CD14-positive monocyte (primary cell): ENCODE measurements around the gene GMPPA. TPM values are rescaled to one million over a fixed set of nuclear protein-coding genes. Genes with fewer than 3 reads are reported as not detected.

Experiments
- DNase-seq, 3 donors: peaks; one replicate each; pipeline ENCODE4 v3.0.0-alpha.2; 2011 to 2022
- H2AFZ ChIP-seq: 2 replicates; pipeline ENCODE4 v1.6.0; 2012; ENCODE audit warnings: mild to moderate bottlenecking, low read depth, low read length, inconsistent platforms; ENCODE audit not compliant: insufficient read depth, poor library complexity, severe bottlenecking
- H3K27ac ChIP-seq, 2 donors: 1 replicate in 1 of 2; 2 replicates in 1 of 2; pipeline ENCODE4 v1.5.1; 2012 to 2013; ENCODE audit warnings: low read length in 2 of 2, control low read depth in 1 of 2, inconsistent platforms in 1 of 2, low read depth in 1 of 2, mild to moderate bottlenecking in 1 of 2
- H3K27me3 ChIP-seq, 2 donors: one replicate each; pipeline versions ENCODE4 v1.6.0 to v1.6.1; 2011 to 2013; ENCODE audit warnings: low read length in 2 of 2; ENCODE audit not compliant: control insufficient read depth in 2 of 2, insufficient read depth in 2 of 2
- H3K36me3 ChIP-seq, 2 donors: replicated peaks in 1 of 2; 1 replicate in 1 of 2; 2 replicates in 1 of 2; pipeline versions ENCODE4 v1.5.1 to v1.6.1; 2012 to 2013; ENCODE audit warnings: low read length in 2 of 2, control low read depth in 1 of 2, inconsistent platforms in 1 of 2, mild to moderate bottlenecking in 1 of 2; ENCODE audit not compliant: insufficient read depth in 2 of 2, control insufficient read depth in 1 of 2
- H3K4me1 ChIP-seq, 2 donors: 1 replicate in 1 of 2; 2 replicates in 1 of 2; pipeline versions ENCODE4 v1.5.1 to v1.6.1; 2012 to 2013; ENCODE audit warnings: low read length in 2 of 2, control low read depth in 1 of 2, inconsistent platforms in 1 of 2, mild to moderate bottlenecking in 1 of 2, moderate library complexity in 1 of 2; ENCODE audit not compliant: insufficient read depth in 2 of 2, control insufficient read depth in 1 of 2
- H3K4me2 ChIP-seq: replicated peaks from 2 replicates; pipeline ENCODE3; 2012; ENCODE audit warnings: low read length, moderate library complexity, mild to moderate bottlenecking; ENCODE audit not compliant: poor library complexity, severe bottlenecking; ENCODE audit errors: extremely low read depth
- H3K4me3 ChIP-seq, 3 experiments: fragments of 200-600 bp in 1 of 3; sonication (generic) in 1 of 3; replicated peaks in 1 of 3; 1 replicate in 2 of 3; 2 replicates in 1 of 3; pipeline ENCODE4 v1.5.1; 2011 to 2013; ENCODE audit warnings: low read length in 3 of 3, mild to moderate bottlenecking in 3 of 3, control low read depth in 2 of 3, low read depth in 2 of 3, inconsistent platforms in 1 of 3, moderate library complexity in 1 of 3
- H3K79me2 ChIP-seq: 2 replicates; pipeline ENCODE4 v1.6.0; 2012; ENCODE audit warnings: mild to moderate bottlenecking, control low read depth, inconsistent platforms, low read length, moderate library complexity; ENCODE audit not compliant: insufficient read depth
- H3K9ac ChIP-seq: 2 replicates; pipeline ENCODE4 v1.6.0; 2017; ENCODE audit warnings: low read length, mild to moderate bottlenecking; ENCODE audit not compliant: insufficient read depth, poor library complexity, severe bottlenecking
- H3K9me3 ChIP-seq, 2 donors: replicated peaks in 1 of 2; 1 replicate in 1 of 2; 2 replicates in 1 of 2; pipeline versions ENCODE4 v1.5.1 to v1.6.1; 2012 to 2013; ENCODE audit warnings: low read length in 2 of 2, control low read depth in 1 of 2; ENCODE audit not compliant: control insufficient read depth in 1 of 2, insufficient read depth in 1 of 2
- H4K20me1 ChIP-seq: 2 replicates; pipeline ENCODE4 v1.6.0; 2012; ENCODE audit warnings: mild to moderate bottlenecking, low read length, control low read depth, moderate library complexity; ENCODE audit not compliant: insufficient read depth
- H3K27ac Mint-ChIP-seq, 7 donors: one replicate each; pipeline ENCODE4 v1.8.0; 2020; ENCODE audit warnings: mild to moderate bottlenecking in 7 of 7, mixed read lengths in 7 of 7, moderate library complexity in 6 of 7, inconsistent platforms in 2 of 7
- H3K27me3 Mint-ChIP-seq, 3 donors: one replicate each; pipeline ENCODE4 v1.8.0; 2021 to 2022; ENCODE audit warnings: low read depth in 3 of 3, mild to moderate bottlenecking in 3 of 3, mixed read lengths in 3 of 3, moderate library complexity in 3 of 3, inconsistent platforms in 1 of 3
- H3K36me3 Mint-ChIP-seq, 2 donors: one replicate each; pipeline ENCODE4 v1.8.0; 2020; ENCODE audit warnings: mixed read lengths in 2 of 2, inconsistent platforms in 1 of 2, mild to moderate bottlenecking in 1 of 2
- H3K4me1 Mint-ChIP-seq: one replicate; pipeline ENCODE4 v1.8.0; 2020; ENCODE audit warnings: mild to moderate bottlenecking, mixed read lengths
- H3K4me3 Mint-ChIP-seq, 2 donors: one replicate each; pipeline ENCODE4 v1.8.0; 2020; ENCODE audit warnings: mild to moderate bottlenecking in 2 of 2, mixed read lengths in 2 of 2, moderate library complexity in 1 of 2
- H3K9me3 Mint-ChIP-seq, 7 donors: one replicate each; pipeline ENCODE4 v1.8.0; 2020 to 2022; ENCODE audit warnings: mixed read lengths in 7 of 7, mild to moderate bottlenecking in 6 of 7, moderate library complexity in 6 of 7, inconsistent platforms in 2 of 7
- CTCF ChIP-seq: fragments of 200-600 bp; IDR thresholded peaks from one replicate; pipeline ENCODE4 v1.8.0; 2022; ENCODE audit warnings: antibody characterized with exemption, mild to moderate bottlenecking
- WGBS: methylation state at CpG from one replicate; pipeline ENCODE4 v1.1.5; 2013; ENCODE audit warnings: missing lambda C conversion rate; ENCODE audit not compliant: insufficient coverage; 5-methylcytosine and 5-hydroxymethylcytosine counted together
- intact Hi-C, 2 donors: fragments of 100-400 bp; cut with micrococcal nuclease; formaldehyde crosslinking; loops; one replicate each; pipeline versions ENCODE4 v1.15.0 to v1.15.1; 2023
- polyA plus RNA-seq, 3 donors: library from polyadenylated mRNA; depleted of rRNA in 1 of 3; unstranded in 2 of 3; stranded (reverse) in 1 of 3; fragments of 300-500 nt in 2 of 3; fragments of >200 nt in 1 of 3; fragmentation: Illumina TruSeq in 2 of 3; gene quantifications; 1 replicate in 2 of 3; 2 replicates in 1 of 3; pipeline ENCODE4 v1.2.3, GENCODE V29; 2012 to 2021

Gene GMPPA
- polyA plus RNA-seq, 3 donors, result 35.5 to 71.2 (median 35.9) TPM

GRCh38 chr2:219474285-219475060 is 24.2 kb upstream of the GMPPA start:
- H3K27ac Mint-ChIP-seq, result no peak overlapping the region

GRCh38 chr2:219475278-219475677 is 23.4 kb upstream of the GMPPA start:
- H3K9me3 Mint-ChIP-seq, result no peaks in the 10 kb centered on the region
- no peaks in the 10 kb centered on the region for H3K36me3 ChIP-seq
- peaks cover 7 to 20% (median 17%) of the 10 kb centered on the region in 3 donors for H3K27me3 Mint-ChIP-seq
- no peaks in the 10 kb centered on the region for H3K9me3 ChIP-seq
- no peak overlapping the region for H3K9ac ChIP-seq
- H3K4me3 ChIP-seq, result no peak overlapping the region
- no peak for DNase-seq
- intact Hi-C loops, result loop anchor here in 1 of 2 donors (5.0 kb wide), 1 partner anchor 57 kb away; no protein-coding TSS in a partner anchor
- H3K4me2 ChIP-seq, result no peak overlapping the region
- no peak overlapping the region for H2AFZ ChIP-seq
- no peak overlapping the region for H3K27ac ChIP-seq
- TF ChIP-seq CTCF, result no peak
- H3K27ac Mint-ChIP-seq, result no peak overlapping the region
- no peaks in the 10 kb centered on the region for H4K20me1 ChIP-seq
- no peaks in the 10 kb centered on the region for H3K79me2 ChIP-seq
- no peaks in the 10 kb centered on the region for H3K4me1 ChIP-seq
- H3K27me3 ChIP-seq, result no peaks in the 10 kb centered on the region
- no peaks in the 10 kb centered on the region for H3K36me3 Mint-ChIP-seq
- WGBS, result no CpG with 5 or more reads among the region's 6 CpGs
- H3K4me1 Mint-ChIP-seq, result peaks cover 2% of the 10 kb centered on the region
- H3K4me3 Mint-ChIP-seq, result no peak overlapping the region

More at GRCh38 chr2:219474285-219475060, 24.2 kb upstream of the GMPPA start:
- 89% methylated on average over 2 of the region's 11 CpGs for WGBS
- Mint-ChIP-seq H3K36me3 (no peaks in the 10 kb centered on the region), H3K4me1 (peaks cover 2% of the 10 kb centered on the region), H3K27me3 (peaks cover 7 to 20% (median 17%) of the 10 kb centered on the region in 3 donors), H3K4me3 (no peak overlapping the region), H3K9me3 (no peaks in the 10 kb centered on the region)
- Histone ChIP-seq H3K4me2 (no peak overlapping the region), H3K9me3 (no peaks in the 10 kb centered on the region), H3K27me3 (no peaks in the 10 kb centered on the region), H2AFZ (no peak overlapping the region), H3K9ac (no peak overlapping the region), H4K20me1 (no peaks in the 10 kb centered on the region), H3K4me1 (no peaks in the 10 kb centered on the region), H3K79me2 (no peaks in the 10 kb centered on the region), H3K36me3 (no peaks in the 10 kb centered on the region), H3K4me3 (no peak overlapping the region), H3K27ac (no peak overlapping the region)
- no peak for DNase-seq
- TF ChIP-seq CTCF, result no peak
- intact Hi-C loops, result loop anchor here in 1 of 2 donors (5.0 kb wide), 1 partner anchor 58 kb away; no protein-coding TSS in a partner anchor
